H1 (cell line): ENCODE results near the gene HSD17B3. TPM values are rescaled to one million over a fixed set of nuclear protein-coding genes. Genes with fewer than 3 reads are reported as not detected.
"Not testable (repeated sequence)": the region's sequence is repeated elsewhere in the genome, so short reads cannot be mapped to it uniquely, and the experiment has no call there.

Experiments
- CTCF ChIA-PET: fragments of 300-600 bp; sonication (Branson Sonifier 250); formaldehyde crosslinking; loops from one replicate; lab custom pipeline; 2021; ENCODE audit not compliant: partially characterized antibody; lab: Charles Lee
- POLR2A ChIA-PET: fragments of 300-600 bp; sonication (Branson Sonifier 250); formaldehyde crosslinking; loops from one replicate; lab custom pipeline; 2021; ENCODE audit warnings: inconsistent platforms; ENCODE audit not compliant: partially characterized antibody; lab: Charles Lee
- DNase-seq, 2 experiments: peaks; one replicate each; pipeline versions ENCODE4 v3.0.0 to v3.0.0-alpha.2; 2010 to 2022; ENCODE audit warnings: low spot score in 2 of 2, low read depth in 1 of 2, mixed read lengths in 1 of 2
- FAIRE-seq: peaks from 2 replicates; lab custom pipeline; 2011; peaks lifted over from hg19 to GRCh38; lab: Jason Lieb, UNC
- H2AFZ ChIP-seq: 2 replicates; pipeline ENCODE4 v1.8.1; 2012; ENCODE audit warnings: low read length, inconsistent platforms
- H2AK5ac ChIP-seq: 2 replicates; pipeline ENCODE4 v1.6.1; 2013; ENCODE audit warnings: low read depth, low read length
- H2BK120ac ChIP-seq: replicated peaks from 2 replicates; pipeline ENCODE3; 2013; ENCODE audit warnings: low read depth, low read length, inconsistent platforms
- H2BK12ac ChIP-seq: 2 replicates; pipeline ENCODE4 v1.6.1; 2013; ENCODE audit warnings: low read depth, low read length
- H2BK15ac ChIP-seq: 2 replicates; pipeline ENCODE4 v1.6.1; 2013; ENCODE audit warnings: low read length
- H2BK20ac ChIP-seq: 2 replicates; pipeline ENCODE4 v1.6.1; 2013; ENCODE audit warnings: low read length
- H2BK5ac ChIP-seq: 2 replicates; pipeline ENCODE4 v1.6.1; 2013; ENCODE audit warnings: low read depth, low read length
- H3K14ac ChIP-seq: 2 replicates; pipeline ENCODE4 v1.6.1; 2013; ENCODE audit warnings: inconsistent platforms; ENCODE audit not compliant: insufficient read length
- H3K18ac ChIP-seq: 2 replicates; pipeline ENCODE4 v1.6.1; 2013; ENCODE audit warnings: low read length; ENCODE audit errors: extremely low read depth
- H3K23ac ChIP-seq: 2 replicates; pipeline ENCODE4 v1.6.1; 2013; ENCODE audit warnings: inconsistent platforms; ENCODE audit not compliant: insufficient read length
- H3K23me2 ChIP-seq: 2 replicates; pipeline ENCODE4 v1.6.1; 2013; ENCODE audit warnings: low read depth, low read length
- H3K27ac ChIP-seq: 2 replicates; pipeline ENCODE4 v1.6.1; 2011; ENCODE audit warnings: low read depth, low read length, inconsistent platforms
- H3K27me3 ChIP-seq, 4 experiments: replicated peaks in 1 of 4; 1 replicate in 1 of 4; 2 replicates in 3 of 4; pipeline versions ENCODE4 v1.6.1 to v1.8.1; 2011 to 2013; ENCODE audit warnings: low read length in 3 of 4, mild to moderate bottlenecking in 3 of 4, inconsistent platforms in 2 of 4, mixed read lengths in 2 of 4, moderate library complexity in 1 of 4; ENCODE audit not compliant: control insufficient read depth in 3 of 4, insufficient read depth in 3 of 4; ENCODE audit errors: extremely low read depth in 1 of 4
- H3K36me3 ChIP-seq, 4 experiments: 2 replicates each; pipeline versions ENCODE4 v1.6.1 to v1.8.1; 2011 to 2013; ENCODE audit warnings: mild to moderate bottlenecking in 4 of 4, low read length in 3 of 4, moderate library complexity in 2 of 4, control low read depth in 1 of 4, inconsistent platforms in 1 of 4; ENCODE audit not compliant: insufficient read depth in 4 of 4, control insufficient read depth in 2 of 4
- H3K4ac ChIP-seq: replicated peaks from 2 replicates; pipeline ENCODE3; 2013; ENCODE audit warnings: low read length, low read depth, mixed read lengths, inconsistent platforms; ENCODE audit not compliant: insufficient read length
- H3K4me1 ChIP-seq, 4 experiments: replicated peaks in 1 of 4; 1 replicate in 1 of 4; 2 replicates in 3 of 4; pipeline versions ENCODE4 v1.6.1 to v1.8.1; 2011 to 2013; ENCODE audit warnings: low read length in 3 of 4, inconsistent platforms in 2 of 4, mixed read lengths in 1 of 4; ENCODE audit not compliant: insufficient read depth in 4 of 4, control insufficient read depth in 3 of 4
- H3K4me2 ChIP-seq, 2 experiments: 2 replicates each; pipeline versions ENCODE4 v1.6.1 to v1.8.1; 2011 to 2013; ENCODE audit warnings: low read depth in 2 of 2, low read length in 2 of 2, control low read depth in 1 of 2, inconsistent platforms in 1 of 2, mild to moderate bottlenecking in 1 of 2; ENCODE audit not compliant: insufficient read depth in 1 of 2
- H3K4me3 ChIP-seq, 4 experiments: fragments of 200-600, 300-600 bp in 1 of 4; sonication (generic), shearing (Covaris generic), sonication (Bioruptor Twin) in 1 of 4; 2 replicates each; pipeline versions ENCODE4 v1.5.1 to v1.8.1; 2011 to 2016; ENCODE audit warnings: low read length in 4 of 4, low read depth in 3 of 4, control low read depth in 2 of 4, inconsistent platforms in 2 of 4, mild to moderate bottlenecking in 2 of 4, mixed read lengths in 1 of 4, moderate library complexity in 1 of 4; ENCODE audit not compliant: insufficient read depth in 2 of 4; ENCODE audit errors: extremely low read depth in 1 of 4
- H3K56ac ChIP-seq: replicated peaks from 2 replicates; pipeline ENCODE3; 2013; ENCODE audit warnings: low read depth, mild to moderate bottlenecking, mixed read lengths, low read length, inconsistent platforms; ENCODE audit not compliant: insufficient read length
- H3K79me1 ChIP-seq: 2 replicates; pipeline ENCODE4 v1.6.1; 2013; ENCODE audit warnings: low read depth, low read length, control low read depth
- H3K79me2 ChIP-seq, 2 experiments: 2 replicates each; pipeline versions ENCODE4 v1.6.1 to v1.8.1; 2012 to 2013; ENCODE audit warnings: low read length in 2 of 2, mild to moderate bottlenecking in 2 of 2, inconsistent platforms in 1 of 2; ENCODE audit not compliant: insufficient read depth in 2 of 2, control insufficient read depth in 1 of 2
- H3K9ac ChIP-seq, 4 experiments: replicated peaks in 1 of 4; 1 replicate in 1 of 4; 2 replicates in 3 of 4; pipeline versions ENCODE4 v1.6.1 to v1.8.1; 2011 to 2013; ENCODE audit warnings: low read depth in 3 of 4, low read length in 3 of 4, control low read depth in 2 of 4, mild to moderate bottlenecking in 2 of 4, moderate library complexity in 2 of 4, inconsistent platforms in 1 of 4; ENCODE audit errors: extremely low read depth in 1 of 4
- H3K9me3 ChIP-seq, 2 experiments: 2 replicates each; pipeline versions ENCODE4 v1.6.1 to v1.8.1; 2012 to 2013; ENCODE audit warnings: mild to moderate bottlenecking in 2 of 2, moderate library complexity in 2 of 2, control low read depth in 1 of 2, inconsistent platforms in 1 of 2, low read depth in 1 of 2, low read length in 1 of 2, mixed read lengths in 1 of 2; ENCODE audit not compliant: insufficient read depth in 2 of 2
- H4K20me1 ChIP-seq, 2 experiments: replicated peaks in 1 of 2; 2 replicates each; pipeline versions ENCODE3 to v1.8.1; 2011 to 2013; ENCODE audit warnings: inconsistent platforms in 2 of 2, low read length in 2 of 2, mild to moderate bottlenecking in 1 of 2; ENCODE audit not compliant: insufficient read depth in 2 of 2, control insufficient read depth in 1 of 2
- H4K5ac ChIP-seq: 2 replicates; pipeline ENCODE4 v1.6.1; 2013; ENCODE audit warnings: low read length, low read depth, mixed read lengths, inconsistent platforms; ENCODE audit not compliant: insufficient read length
- H4K8ac ChIP-seq: 2 replicates; pipeline ENCODE4 v1.8.0; 2013; ENCODE audit warnings: mild to moderate bottlenecking, moderate library complexity, low read length, inconsistent platforms; ENCODE audit not compliant: insufficient read depth; ENCODE audit errors: extremely low read depth
- H4K91ac ChIP-seq: replicated peaks from 2 replicates; pipeline ENCODE3; 2013; ENCODE audit warnings: low read length, mixed read lengths, inconsistent platforms; ENCODE audit not compliant: insufficient read length
- WGBS, 2 experiments: shearing (Covaris generic) in 1 of 2; methylation state at CpG; one replicate each; pipeline versions ENCODE4 v1.1.6 to v1.1.7; 2013 to 2015; ENCODE audit warnings: low lambda C conversion rate in 2 of 2, mixed read lengths in 2 of 2, inconsistent platforms in 1 of 2, low coverage in 1 of 2, missing lambda C conversion rate in 1 of 2; ENCODE audit not compliant: insufficient replicate concordance in 2 of 2, insufficient coverage in 1 of 2, insufficient read length in 1 of 2; ENCODE audit errors: extremely low coverage in 1 of 2, missing lambda C conversion rate in 1 of 2; 5-methylcytosine and 5-hydroxymethylcytosine counted together
- polyA plus RNA-seq, 7 experiments: library from polyadenylated mRNA; depleted of rRNA in 3 of 7; stranded (reverse) in 5 of 7; unstranded in 2 of 7; fragments of >200 nt in 5 of 7; fragments of 200-250 nt in 2 of 7; gene quantifications; 1 replicate in 5 of 7; 2 replicates in 1 of 7; 4 replicates in 1 of 7; pipeline versions ENCODE4 v1.2.1 to v1.2.3, GENCODE V29; 2011 to 2013; ENCODE audit warnings: missing spikeins in 2 of 7, mixed read lengths in 2 of 7
- total RNA-seq: library from RNA; stranded (reverse); fragmentation: NEBNext Ultra II Directional; extraction: Animal tissue kit (Norgen Biotek cat#: 25700); gene quantifications from 2 replicates; pipeline ENCODE4 v1.2.1, GENCODE V29; 2021

The HSD17B3 gene
- total and polyA plus RNA-seq, 2 of the 8 experiments (the other 6 are each of a cell fraction or from before 2014, with no cell fraction given) = not detected

- WGBS, 2 experiments = 81% methylated on average over 3 of the region's 6 CpGs; no CpG with 5 or more reads in 1 of the 2 experiments
- H3K14ac ChIP-seq, H3K9ac ChIP-seq, H2BK5ac ChIP-seq, H2BK12ac ChIP-seq, H3K36me3 ChIP-seq, H4K5ac ChIP-seq, H4K91ac ChIP-seq, H3K56ac ChIP-seq, H2AFZ ChIP-seq, H3K4ac ChIP-seq, H2BK20ac ChIP-seq, H3K23ac ChIP-seq, POLR2A ChIA-PET, H3K4me3 ChIP-seq, FAIRE-seq, H2BK15ac ChIP-seq, H4K20me1 ChIP-seq, H3K27me3 ChIP-seq, H3K27ac ChIP-seq, H2BK120ac ChIP-seq, DNase-seq, H4K8ac ChIP-seq, H3K79me1 ChIP-seq, H3K4me1 ChIP-seq, H3K18ac ChIP-seq, H3K9me3 ChIP-seq, H3K4me2 ChIP-seq, H3K79me2 ChIP-seq, H3K23me2 ChIP-seq, H2AK5ac ChIP-seq: not testable (repeated sequence)
- CTCF ChIA-PET = interaction anchor here (0.8 to 4.1 kb wide), 2 partner anchors 11 to 75 kb away, joined by 4 to 18 read pairs; no protein-coding TSS in a partner anchor
Observed at GRCh38 chr9:96306958-96307357, 5.0 kb upstream of the HSD17B3 start.
